HG02642 (cell line): ENCODE measurements around the gene LCN10.
"Not testable (repeated sequence)": the region's sequence is repeated elsewhere in the genome, so short reads cannot be mapped to it uniquely, and the experiment has no call there.

Experiments
- ATAC-seq: cut with Tn5 transposase; IDR thresholded peaks from one replicate; pipeline ENCODE4 v1.9.1; 2021; ENCODE audit warnings: mild to moderate bottlenecking; ENCODE audit not compliant: unreplicated experiment, poor library complexity

LCN10 gene

GRCh38 chr9:136722093-136722968 lies 20.4 kb downstream of the LCN10 start:
- no peak for ATAC-seq

GRCh38 chr9:136721339-136722092 lies 21.2 kb downstream of the LCN10 start:
- ATAC-seq = no peak

GRCh38 chr9:136720898-136721338 lies 21.8 kb downstream of the LCN10 start:
- ATAC-seq = no peak

GRCh38 chr9:136720251-136720897 lies 22.4 kb downstream of the LCN10 start:
- no peak for ATAC-seq

- ATAC-seq = no peak
Observed at GRCh38 chr9:136719195-136719880, 23.4 kb downstream of the LCN10 start.

- no peak for ATAC-seq
Observed at GRCh38 chr9:136718345-136719194, 24.2 kb downstream of the LCN10 start.

- ATAC-seq = no peak
Observed at GRCh38 chr9:136717399-136717798, 25.3 kb downstream of the LCN10 start.

GRCh38 chr9:136714893-136715274 lies 27.9 kb downstream of the LCN10 start:
- ATAC-seq = no peak

GRCh38 chr9:136714096-136714892 lies 28.4 kb downstream of the LCN10 start:
- ATAC-seq = no peak

- ATAC-seq = no peak
Observed at GRCh38 chr9:136713550-136713949, 29.2 kb downstream of the LCN10 start.

- no peak for ATAC-seq
Observed at GRCh38 chr9:136712690-136713544, 29.8 kb downstream of the LCN10 start.

- ATAC-seq = no peak
Observed at GRCh38 chr9:136711751-136712689, 30.7 kb downstream of the LCN10 start, which contains the start of gene DIPK1B. DIPK1B (plus strand) TSS chr9:136712572; CDS start chr9:136712666, 94 bp downstream.

- not testable (repeated sequence) for ATAC-seq
Observed at GRCh38 chr9:136711219-136711648, 31.5 kb downstream of the LCN10 start.

- ATAC-seq = no peak
Observed at GRCh38 chr9:136710543-136710942, 32.2 kb downstream of the LCN10 start.

- no peak for ATAC-seq
Observed at GRCh38 chr9:136709454-136710109, 33.2 kb downstream of the LCN10 start.
